ENCODE data around the gene RAB27A.

The RAB27A gene

GRCh38 chr15:55224892-55225291 is 64.7 kb downstream of the RAB27A start:
- no peak for DNase-seq (ENCODE audit: low read depth, low spot score)
- Histone ChIP-seq H3K9me3 (ENCODE audit: control insufficient read depth, insufficient read depth, low read length) (no peaks in the 10 kb centered on the region), H3K4me1 (ENCODE audit: control insufficient read depth, insufficient read depth, low read length) (no peaks in the 10 kb centered on the region), H3K27ac (ENCODE audit: low read length) (no peak overlapping the region), H3K36me3 (ENCODE audit: control insufficient read depth, insufficient read depth, low read length) (no peaks in the 10 kb centered on the region), H3K4me3 (ENCODE audit: low read length) (no peak overlapping the region), H3K27me3 (ENCODE audit: control insufficient read depth, insufficient read depth, low read length) (no peaks in the 10 kb centered on the region)

DNA sequence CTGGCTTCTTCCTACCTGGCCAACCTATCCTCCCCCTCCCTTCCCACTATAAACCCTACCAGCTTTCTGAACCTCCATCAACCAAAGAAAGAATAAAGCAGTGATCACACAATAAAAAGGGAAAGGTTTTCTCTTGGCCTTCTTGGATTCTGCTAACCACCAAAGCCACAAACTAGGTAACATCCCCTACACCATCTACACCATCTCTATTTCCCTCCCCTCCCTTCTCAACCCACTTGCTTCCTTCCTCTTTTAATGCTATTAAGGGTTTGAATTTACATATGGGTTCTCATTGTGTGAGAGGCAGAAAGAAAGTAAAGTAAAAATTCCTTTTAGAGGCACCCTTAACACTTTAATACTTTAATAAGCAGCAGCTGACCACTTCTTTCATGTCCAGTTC is 67.0 kb downstream of the RAB27A start:
- no peak for DNase-seq (ENCODE audit: low read depth, low spot score)
- no peaks in the 10 kb centered on the region for H3K4me1 ChIP-seq (ENCODE audit: control insufficient read depth, insufficient read depth, low read length)
- H3K27ac ChIP-seq (ENCODE audit: low read length): no peak overlapping the region
- no peaks in the 10 kb centered on the region for H3K27me3 ChIP-seq (ENCODE audit: control insufficient read depth, insufficient read depth, low read length)
- no peaks in the 10 kb centered on the region for H3K9me3 ChIP-seq (ENCODE audit: control insufficient read depth, insufficient read depth, low read length)
- no peaks in the 10 kb centered on the region for H3K36me3 ChIP-seq (ENCODE audit: control insufficient read depth, insufficient read depth, low read length)
- H3K4me3 ChIP-seq (ENCODE audit: low read length): no peak overlapping the region

GRCh38 chr15:55221090-55222011 is 68.3 kb downstream of the RAB27A start:
- H3K27ac ChIP-seq (ENCODE audit: low read length): no peak overlapping the region
- WGBS (ENCODE audit: insufficient coverage, insufficient read length): no CpG with 5 or more reads among the region's 6 CpGs

DNA sequence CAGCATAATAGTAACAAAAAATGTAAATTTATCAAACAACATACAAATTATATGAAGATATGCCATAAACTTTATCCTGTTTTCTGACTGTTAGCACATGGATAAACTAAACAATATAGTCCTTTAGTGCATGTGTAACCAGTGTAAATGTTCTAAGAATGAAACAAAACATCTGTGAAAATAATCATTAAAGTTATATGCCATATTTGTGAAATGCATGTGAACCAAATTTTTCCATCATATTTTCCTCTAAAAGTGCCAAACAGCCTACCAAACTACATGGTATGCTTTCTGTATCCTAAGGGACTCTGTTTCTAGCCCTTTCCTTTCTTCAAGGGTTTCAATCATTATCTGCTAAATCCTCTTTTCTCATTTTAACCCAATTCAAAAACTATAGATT is 69.0 kb downstream of the RAB27A start:
- no peak overlapping the region for H3K27ac ChIP-seq (ENCODE audit: low read length)
- no peaks in the 10 kb centered on the region for H3K4me1 ChIP-seq (ENCODE audit: control insufficient read depth, insufficient read depth, low read length)
- H3K36me3 ChIP-seq (ENCODE audit: control insufficient read depth, insufficient read depth, low read length): no peaks in the 10 kb centered on the region
- DNase-seq (ENCODE audit: low read depth, low spot score): no peak
- H3K4me3 ChIP-seq (ENCODE audit: low read length): no peak overlapping the region
- no peaks in the 10 kb centered on the region for H3K9me3 ChIP-seq (ENCODE audit: control insufficient read depth, insufficient read depth, low read length)
- no peaks in the 10 kb centered on the region for H3K27me3 ChIP-seq (ENCODE audit: control insufficient read depth, insufficient read depth, low read length)

More at GRCh38 chr15:55221090-55222011, 68.3 kb downstream of the RAB27A start:
- Histone ChIP-seq H3K27me3 (ENCODE audit: control insufficient read depth, insufficient read depth, low read length) (no peaks in the 10 kb centered on the region), H3K4me3 (ENCODE audit: low read length) (no peak overlapping the region), H3K9me3 (ENCODE audit: control insufficient read depth, insufficient read depth, low read length) (no peaks in the 10 kb centered on the region), H3K4me1 (ENCODE audit: control insufficient read depth, insufficient read depth, low read length) (no peaks in the 10 kb centered on the region), H3K36me3 (ENCODE audit: control insufficient read depth, insufficient read depth, low read length) (no peaks in the 10 kb centered on the region)
- DNase-seq (ENCODE audit: low read depth, low spot score): no peak

GRCh38 chr15:55218056-55218455 is 71.6 kb downstream of the RAB27A start:
- no peak for DNase-seq (ENCODE audit: low read depth, low spot score)
- Histone ChIP-seq H3K4me1 (ENCODE audit: control insufficient read depth, insufficient read depth, low read length) (no peaks in the 10 kb centered on the region), H3K4me3 (ENCODE audit: low read length) (no peak overlapping the region), H3K27ac (ENCODE audit: low read length) (no peak overlapping the region), H3K9me3 (ENCODE audit: control insufficient read depth, insufficient read depth, low read length) (no peaks in the 10 kb centered on the region), H3K36me3 (ENCODE audit: control insufficient read depth, insufficient read depth, low read length) (no peaks in the 10 kb centered on the region), H3K27me3 (ENCODE audit: control insufficient read depth, insufficient read depth, low read length) (no peaks in the 10 kb centered on the region)
- WGBS (ENCODE audit: insufficient coverage, insufficient read length): no CpG with 5 or more reads among the region's 2 CpGs

GRCh38 chr15:55204464-55204863 is 85.1 kb downstream of the RAB27A start:
- Histone ChIP-seq H3K4me3 (ENCODE audit: low read length) (no peak overlapping the region), H3K9me3 (ENCODE audit: control insufficient read depth, insufficient read depth, low read length) (no peaks in the 10 kb centered on the region), H3K4me1 (ENCODE audit: control insufficient read depth, insufficient read depth, low read length) (no peaks in the 10 kb centered on the region), H3K27me3 (ENCODE audit: control insufficient read depth, insufficient read depth, low read length) (no peaks in the 10 kb centered on the region), H3K36me3 (ENCODE audit: control insufficient read depth, insufficient read depth, low read length) (no peaks in the 10 kb centered on the region), H3K27ac (ENCODE audit: low read length) (no peak overlapping the region)
- WGBS (ENCODE audit: insufficient coverage, insufficient read length): no CpG with 5 or more reads among the region's 4 CpGs
- no peak for DNase-seq (ENCODE audit: low read depth, low spot score)

DNA sequence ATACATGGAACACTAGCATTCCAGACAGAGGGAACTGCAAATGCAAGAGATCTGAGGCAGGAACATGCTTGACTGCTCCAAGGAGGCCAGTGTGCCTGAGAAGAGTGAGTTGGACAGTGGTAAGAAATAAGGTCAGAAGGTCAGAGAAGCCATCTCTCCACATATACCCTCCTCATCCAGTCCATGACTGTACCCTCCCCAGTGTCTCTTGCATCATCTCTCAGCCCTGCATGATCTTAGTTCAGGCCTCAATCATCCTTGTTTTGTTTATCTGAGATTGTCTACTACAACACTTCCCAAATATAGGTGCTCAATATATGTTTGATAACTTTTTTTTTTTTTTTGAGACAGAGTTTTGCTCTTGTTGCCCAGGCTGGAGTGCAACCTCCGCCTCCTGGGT is 87.4 kb downstream of the RAB27A start:
- DNase-seq (ENCODE audit: low read depth, low spot score): no peak
- Histone ChIP-seq H3K4me1 (ENCODE audit: control insufficient read depth, insufficient read depth, low read length) (no peaks in the 10 kb centered on the region), H3K9me3 (ENCODE audit: control insufficient read depth, insufficient read depth, low read length) (no peaks in the 10 kb centered on the region), H3K4me3 (ENCODE audit: low read length) (no peak overlapping the region), H3K36me3 (ENCODE audit: control insufficient read depth, insufficient read depth, low read length) (no peaks in the 10 kb centered on the region), H3K27ac (ENCODE audit: low read length) (no peak overlapping the region), H3K27me3 (ENCODE audit: control insufficient read depth, insufficient read depth, low read length) (no peaks in the 10 kb centered on the region)
- no CpG with 5 or more reads among the region's 1 CpG for WGBS (ENCODE audit: insufficient coverage, insufficient read length)

DNA sequence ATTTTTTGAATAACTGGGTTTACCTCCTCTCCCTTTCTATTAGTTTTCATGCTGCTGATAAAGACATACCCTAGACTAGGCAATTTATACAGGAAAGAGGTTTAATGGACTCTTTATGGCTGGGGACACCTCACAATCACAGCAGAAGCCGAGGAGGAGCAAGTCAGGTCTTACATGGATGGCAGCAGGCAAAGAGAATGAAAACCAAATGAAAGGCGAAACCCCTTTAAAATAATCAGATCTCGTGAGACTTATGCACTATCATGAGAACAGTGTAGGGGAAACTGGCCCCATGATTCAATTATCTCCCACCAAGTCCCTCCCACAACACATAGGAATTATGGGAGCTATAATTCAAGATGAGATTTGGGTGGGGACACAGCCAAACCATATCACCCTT is 90.9 kb downstream of the RAB27A start:
- Histone ChIP-seq H3K9me3 (ENCODE audit: control insufficient read depth, insufficient read depth, low read length) (no peaks in the 10 kb centered on the region), H3K27ac (ENCODE audit: low read length) (no peak overlapping the region), H3K27me3 (ENCODE audit: control insufficient read depth, insufficient read depth, low read length) (no peaks in the 10 kb centered on the region), H3K36me3 (ENCODE audit: control insufficient read depth, insufficient read depth, low read length) (peaks cover 2% of the 10 kb centered on the region; the same call in 1 of the 2 replicates), H3K4me1 (ENCODE audit: control insufficient read depth, insufficient read depth, low read length) (peaks cover 2% of the 10 kb centered on the region; the same call in 1 of the 2 replicates), H3K4me3 (ENCODE audit: low read length) (no peak overlapping the region)
- no CpG with 5 or more reads among the region's 3 CpGs for WGBS (ENCODE audit: insufficient coverage, insufficient read length)
- no peak for DNase-seq (ENCODE audit: low read depth, low spot score)

- no peaks in the 10 kb centered on the region for H3K27me3 ChIP-seq (ENCODE audit: control insufficient read depth, insufficient read depth, low read length)
- peak overlapping the region; percentile 94; the same call in 1 of the 2 replicates for H3K4me3 ChIP-seq (ENCODE audit: low read length)
- peaks cover 2% of the 10 kb centered on the region; the same call in 1 of the 2 replicates for H3K4me1 ChIP-seq (ENCODE audit: control insufficient read depth, insufficient read depth, low read length)
- DNase-seq (ENCODE audit: low read depth, low spot score): no peak
- H3K27ac ChIP-seq (ENCODE audit: low read length): no peak overlapping the region
- H3K36me3 ChIP-seq (ENCODE audit: control insufficient read depth, insufficient read depth, low read length): peaks cover 2% of the 10 kb centered on the region; the same call in 1 of the 2 replicates
- H3K9me3 ChIP-seq (ENCODE audit: control insufficient read depth, insufficient read depth, low read length): no peaks in the 10 kb centered on the region
- WGBS (ENCODE audit: insufficient coverage, insufficient read length): no CpG with 5 or more reads among the region's 4 CpGs
These were observed 91.9 kb downstream of the RAB27A start for GRCh38 chr15:55197719-55198118.

DNA sequence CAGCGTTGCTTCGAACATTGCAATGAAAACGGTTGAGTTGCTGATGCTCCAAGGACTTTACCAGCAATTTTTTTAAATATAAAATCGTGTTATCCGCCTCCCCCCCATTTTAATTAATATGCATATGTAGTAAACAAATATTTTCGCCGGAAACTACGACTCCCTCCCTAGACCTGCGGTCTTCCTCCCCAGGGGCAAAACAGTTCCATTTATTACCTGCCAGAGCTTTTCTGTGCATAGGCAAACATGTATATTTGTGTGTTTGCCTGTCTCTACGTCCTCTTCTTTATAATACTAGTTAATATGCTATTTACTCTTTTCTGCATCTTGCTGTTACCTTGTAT is 92.3 kb downstream of the RAB27A start:
- Histone ChIP-seq H3K4me1 (ENCODE audit: control insufficient read depth, insufficient read depth, low read length) (peaks cover 2% of the 10 kb centered on the region; the same call in 1 of the 2 replicates), H3K27me3 (ENCODE audit: control insufficient read depth, insufficient read depth, low read length) (no peaks in the 10 kb centered on the region), H3K36me3 (ENCODE audit: control insufficient read depth, insufficient read depth, low read length) (peaks cover 2% of the 10 kb centered on the region; the same call in 1 of the 2 replicates), H3K9me3 (ENCODE audit: control insufficient read depth, insufficient read depth, low read length) (no peaks in the 10 kb centered on the region), H3K4me3 (ENCODE audit: low read length) (peak overlapping the region; percentile 94; the same call in 1 of the 2 replicates), H3K27ac (ENCODE audit: low read length) (no peak overlapping the region)
- DNase-seq (ENCODE audit: low read depth, low spot score): no peak
- no CpG with 5 or more reads among the region's 10 CpGs for WGBS (ENCODE audit: insufficient coverage, insufficient read length)
